ENCODE measurements around the gene JAZF1.

GRCh38 chr7:28121496-28121895 lies 59.1 kb downstream of the JAZF1 start:
- TF ChIP-seq FOXM1 (IDR thresholded peaks at IDR 0.05; ENCODE audit: borderline replicate concordance, low read depth) (no peak), MAX (IDR thresholded peaks at IDR 0.05) (no peak), REST (IDR thresholded peaks at IDR 0.05; ENCODE audit: low read depth) (no peak)
